GM04503 (cell line): ENCODE results near the gene TMEM245.
"Not testable (repeated sequence)": the region's sequence is repeated elsewhere in the genome, so short reads cannot be mapped to it uniquely, and the experiment has no call there.

Source experiments
- DNase-seq: peaks from one replicate; pipeline ENCODE4 v3.0.0-alpha.2; 2012; ENCODE audit warnings: low read depth

The TMEM245 gene

DNA sequence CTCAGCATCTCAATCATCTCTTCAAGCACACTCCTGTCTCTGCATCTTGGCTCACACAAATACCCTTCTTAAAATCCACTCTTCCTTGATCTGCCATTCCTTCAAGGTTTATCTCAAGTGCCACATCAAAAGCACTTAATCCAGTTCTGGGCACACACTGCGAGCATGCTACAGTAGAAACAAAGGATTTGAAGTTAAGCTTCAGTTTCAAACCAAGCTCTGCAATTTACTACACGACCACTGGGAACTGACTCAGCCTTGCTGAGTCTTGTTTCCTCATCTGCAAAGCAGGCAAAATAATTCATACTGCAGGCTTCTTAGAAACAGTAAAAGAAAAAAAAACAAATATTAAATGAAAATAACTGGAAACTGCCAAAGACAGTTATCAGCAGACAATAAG is 56.0 kb downstream of the TMEM245 start:
- no peak for DNase-seq

DNA sequence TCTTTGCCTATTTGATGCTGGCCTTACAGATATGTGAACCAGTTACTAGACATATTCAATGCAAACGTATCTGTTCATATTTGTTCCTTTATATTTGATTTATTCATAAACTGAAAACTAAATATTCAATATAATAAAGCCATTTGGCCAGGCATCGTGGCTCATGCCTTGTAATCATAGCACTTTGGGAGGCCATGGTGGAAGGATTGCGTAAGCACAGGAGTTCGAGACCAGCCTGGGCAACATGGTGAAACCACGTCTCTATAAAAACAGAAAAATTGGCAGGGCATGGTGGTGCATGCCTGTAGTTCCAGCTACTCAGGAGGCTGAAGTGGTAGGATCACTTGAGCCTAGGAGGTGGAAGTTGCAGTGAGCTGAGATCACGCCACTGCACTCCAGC is 57.2 kb downstream of the TMEM245 start:
- no peak for DNase-seq

DNA sequence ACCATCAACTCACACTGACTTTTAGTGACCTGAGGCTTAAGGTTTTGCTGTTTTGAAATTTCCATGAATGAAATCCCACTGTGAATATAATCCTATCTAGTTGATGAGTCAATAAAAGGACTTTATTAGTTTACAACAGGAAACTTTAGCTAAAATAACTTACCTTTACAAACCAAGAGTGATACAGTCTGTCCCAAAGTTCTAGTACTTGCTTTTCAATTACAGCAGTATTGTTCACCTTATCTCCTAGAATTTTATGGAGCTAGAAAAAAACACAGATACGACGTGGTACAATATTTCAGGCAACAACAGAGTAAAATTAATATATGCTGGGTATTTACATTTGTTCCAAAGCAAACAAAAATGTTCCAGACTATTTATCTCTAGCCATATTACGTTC is 59.6 kb downstream of the TMEM245 start:
- no peak for DNase-seq

DNA sequence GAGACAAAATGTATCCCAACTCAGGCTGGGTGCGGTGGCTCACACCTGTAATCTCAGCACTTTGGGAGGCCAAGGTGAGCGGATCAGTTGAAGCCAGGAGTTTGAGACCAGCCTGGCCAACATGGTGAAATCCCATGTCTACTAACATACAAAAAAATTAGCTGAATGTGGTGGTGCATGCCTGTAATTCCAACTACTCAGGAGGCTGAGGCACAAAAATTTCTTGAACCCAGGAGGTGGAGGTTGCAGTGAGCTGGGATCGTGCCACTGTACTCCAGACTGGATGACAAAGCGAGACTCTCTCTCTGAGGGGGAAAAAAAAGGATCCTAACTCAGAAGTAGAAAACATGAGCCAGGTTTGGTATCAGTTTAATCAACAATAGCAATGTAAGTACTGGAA is 66.6 kb downstream of the TMEM245 start:
- DNase-seq = not testable (repeated sequence)

DNA sequence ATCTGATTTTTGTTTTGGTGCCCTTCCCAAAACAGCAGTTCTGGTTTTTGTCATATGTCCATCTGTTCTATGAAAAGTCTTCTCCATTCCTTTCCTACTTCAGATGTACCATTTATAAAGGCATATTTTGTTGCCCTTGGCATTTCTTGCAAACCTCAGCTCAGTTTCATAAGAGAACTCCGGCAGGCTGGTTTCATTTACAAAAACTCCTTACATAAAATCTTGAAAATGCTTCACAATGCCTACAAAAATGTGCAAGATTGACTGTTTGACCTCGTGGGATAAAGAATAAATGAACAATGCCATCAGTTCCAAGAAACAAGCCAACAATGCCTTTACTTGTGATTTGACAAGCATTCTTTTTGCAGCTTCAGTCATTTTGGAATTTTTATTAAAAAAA is 67.3 kb downstream of the TMEM245 start:
- DNase-seq = peak; percentile 59

DNA sequence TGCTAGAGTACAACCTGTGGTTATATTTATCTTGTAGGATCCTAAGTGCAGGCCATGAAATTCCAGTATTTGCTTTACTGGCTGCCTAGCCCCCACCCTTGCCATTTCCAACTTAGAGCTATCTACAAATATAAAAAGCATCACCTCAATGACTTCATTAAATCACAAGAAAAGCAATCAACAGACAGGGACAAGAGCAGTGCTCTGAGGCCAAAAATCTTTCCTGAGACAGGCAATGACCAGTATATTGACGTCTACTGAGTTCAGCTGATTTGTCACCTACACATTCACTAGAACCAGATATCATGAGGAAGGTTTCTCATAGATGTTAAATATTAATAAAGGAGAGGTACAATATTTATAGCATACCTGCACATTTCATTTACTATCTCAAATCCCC is 68.0 kb downstream of the TMEM245 start:
- no peak for DNase-seq

DNA sequence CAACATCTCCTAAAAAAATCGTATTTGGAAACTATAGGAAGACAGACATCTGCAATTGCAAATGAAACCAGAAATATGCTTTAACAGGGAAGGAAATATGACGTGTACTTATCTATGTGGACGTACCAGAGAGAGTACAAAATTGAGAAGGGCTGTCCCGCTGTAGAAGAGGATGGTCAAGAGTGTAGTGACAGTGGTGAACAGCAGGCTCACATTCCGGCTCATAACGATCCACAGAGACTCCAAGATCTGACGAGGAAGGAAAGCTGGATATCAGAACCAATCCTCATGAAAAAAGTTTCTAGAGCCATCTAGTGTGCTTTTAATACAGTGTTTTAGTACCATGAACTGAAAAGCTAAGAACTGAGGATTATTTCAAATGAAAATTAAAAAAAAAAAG is 69.3 kb downstream of the TMEM245 start:
- DNase-seq = no peak

DNA sequence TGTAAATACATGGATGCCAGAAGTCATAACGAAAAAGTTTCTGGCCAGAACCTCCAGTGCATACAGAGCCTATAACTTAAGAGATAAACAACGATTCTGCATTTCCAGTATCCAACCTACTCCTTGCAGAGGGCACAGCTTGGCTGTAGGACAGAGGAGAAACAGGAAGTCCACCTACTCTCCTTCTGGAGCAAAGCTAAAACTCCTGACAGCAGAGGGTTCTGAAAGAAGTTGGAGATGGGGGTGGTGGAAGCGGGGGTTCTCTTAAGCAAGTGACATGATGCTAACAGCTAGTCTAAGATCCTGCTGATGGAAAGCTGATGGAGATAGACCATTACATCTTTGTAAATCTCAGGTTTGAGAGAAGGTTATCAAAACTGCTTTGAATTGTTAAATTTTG is 70.9 kb downstream of the TMEM245 start:
- no peak for DNase-seq

DNA sequence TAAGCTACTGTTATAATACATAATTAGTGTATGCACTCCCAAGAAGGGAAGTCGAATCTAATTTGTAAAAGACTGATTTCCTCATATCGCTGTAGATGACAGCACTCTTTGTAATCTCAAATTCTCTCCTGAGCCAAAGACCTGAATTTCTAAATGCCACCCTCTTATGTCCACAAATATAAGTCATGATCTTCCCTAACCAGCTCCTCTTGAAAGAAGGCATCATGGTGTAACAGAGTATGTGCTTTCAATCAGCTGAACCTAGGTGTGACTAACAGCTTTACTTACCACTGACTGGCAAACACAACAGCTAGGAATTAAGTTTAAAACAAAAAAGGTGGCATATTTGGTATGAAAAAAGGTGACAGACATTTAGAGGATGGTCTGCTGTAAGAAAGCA is 72.5 kb downstream of the TMEM245 start:
- no peak for DNase-seq

DNA sequence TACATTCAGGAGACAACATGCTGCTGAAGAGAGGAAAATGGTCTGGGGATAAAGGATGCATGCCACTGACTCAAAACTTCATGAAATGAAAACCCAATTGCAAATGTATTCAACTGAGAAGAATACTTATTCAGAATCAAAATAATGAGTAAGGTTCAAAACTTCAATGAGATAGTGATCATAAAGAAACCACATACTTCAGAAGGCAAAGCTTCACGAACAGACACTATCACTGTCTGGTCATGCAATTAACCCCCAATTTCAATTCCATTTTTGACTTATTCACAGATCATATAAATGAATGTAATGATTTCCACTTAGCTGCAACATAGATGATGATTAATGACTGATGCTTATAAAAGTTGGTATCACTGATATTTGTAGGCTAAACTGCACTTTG is 73.4 kb downstream of the TMEM245 start:
- DNase-seq = no peak

DNA sequence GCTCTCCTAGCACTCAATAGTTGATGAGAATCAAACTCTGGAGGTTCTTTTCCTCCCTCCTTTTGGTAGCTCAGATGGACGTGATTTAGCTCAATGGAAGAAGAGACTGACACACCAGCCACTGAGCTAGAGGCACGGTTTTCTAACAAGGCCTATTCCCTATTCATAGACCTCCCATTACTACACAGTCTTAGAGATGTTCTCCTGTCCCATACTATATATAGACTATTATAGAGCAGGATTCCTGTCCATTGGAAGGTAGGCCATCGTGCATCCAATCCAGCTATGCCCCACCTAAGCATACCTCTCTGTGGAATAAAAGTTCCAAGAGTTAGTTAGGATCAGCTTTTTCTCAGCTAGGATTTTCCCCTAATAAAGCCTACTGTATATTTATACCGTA is 76.2 kb downstream of the TMEM245 start:
- no peak for DNase-seq

DNA sequence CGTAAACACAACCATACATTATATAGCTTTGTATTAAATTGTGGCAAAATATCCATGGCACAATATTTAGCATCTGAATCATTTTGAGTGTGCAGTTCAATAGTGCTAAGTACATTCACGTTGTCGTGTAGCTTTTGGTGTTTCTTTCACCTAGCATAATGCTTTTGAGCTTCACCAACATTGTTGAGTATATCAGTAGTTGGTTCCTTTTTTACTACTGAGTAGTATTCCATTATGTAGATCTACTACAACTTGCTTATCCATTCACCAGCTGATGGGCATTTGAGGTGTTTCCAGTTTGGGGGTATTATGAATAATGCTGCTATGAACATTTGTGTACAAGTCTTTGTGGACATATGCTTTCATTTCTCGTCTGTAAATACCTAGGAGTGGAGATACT is 79.2 kb downstream of the TMEM245 start:
- DNase-seq = no peak

DNA sequence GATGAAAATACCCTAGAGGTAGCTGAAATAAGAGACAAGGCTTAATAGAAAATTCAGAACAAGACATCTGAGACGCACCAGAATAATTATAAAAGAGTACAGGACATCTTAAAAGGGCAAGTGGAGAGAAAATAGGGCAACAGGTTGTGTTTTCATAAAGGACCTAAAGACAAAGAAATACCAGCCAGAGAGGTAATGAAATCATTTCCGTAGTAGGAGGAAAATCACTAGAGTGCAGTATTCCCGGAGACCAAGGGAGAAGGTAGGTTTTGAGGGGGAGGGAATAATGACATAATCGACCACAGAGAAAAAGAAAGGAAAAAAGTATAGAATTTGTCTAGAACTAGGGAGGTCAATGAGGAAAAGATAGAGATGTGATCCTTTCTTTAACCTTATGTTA is 80.2 kb downstream of the TMEM245 start:
- DNase-seq = no peak

DNA sequence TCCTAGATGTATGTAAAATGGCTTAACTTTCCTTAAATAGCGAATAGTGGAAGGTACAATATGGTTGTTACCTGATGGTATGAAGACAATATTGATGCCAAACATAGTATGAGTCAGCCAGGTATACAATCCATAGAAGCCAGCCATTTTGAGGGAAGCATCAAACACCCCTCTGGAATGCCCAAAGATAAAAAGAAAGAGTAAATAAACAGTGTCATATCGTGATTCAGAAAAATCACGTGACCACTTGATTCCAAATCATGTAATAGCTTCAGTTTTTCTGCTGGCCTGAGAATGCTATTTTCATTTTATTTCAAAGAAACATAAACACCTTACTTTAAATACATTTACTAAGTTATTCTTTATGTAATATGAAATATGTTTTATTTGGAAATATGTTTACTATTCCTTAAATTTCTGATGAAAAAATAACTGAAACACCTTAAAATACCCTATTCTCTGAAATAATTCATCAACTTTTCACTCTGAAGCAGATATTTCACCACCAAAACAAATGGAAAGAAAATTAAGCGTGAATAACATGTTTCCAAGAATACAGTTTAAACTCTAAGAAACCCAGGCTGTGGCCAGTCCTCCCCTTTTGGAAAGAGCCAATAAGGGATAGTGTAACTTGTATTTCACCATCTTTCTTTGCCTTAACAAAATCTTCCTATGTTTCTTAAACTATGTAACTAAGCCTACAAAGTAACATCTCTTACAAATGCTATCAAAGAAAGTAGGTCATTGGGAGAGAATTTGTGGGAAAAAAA is 81.6 kb downstream of the TMEM245 start:
- DNase-seq = no peak

DNA sequence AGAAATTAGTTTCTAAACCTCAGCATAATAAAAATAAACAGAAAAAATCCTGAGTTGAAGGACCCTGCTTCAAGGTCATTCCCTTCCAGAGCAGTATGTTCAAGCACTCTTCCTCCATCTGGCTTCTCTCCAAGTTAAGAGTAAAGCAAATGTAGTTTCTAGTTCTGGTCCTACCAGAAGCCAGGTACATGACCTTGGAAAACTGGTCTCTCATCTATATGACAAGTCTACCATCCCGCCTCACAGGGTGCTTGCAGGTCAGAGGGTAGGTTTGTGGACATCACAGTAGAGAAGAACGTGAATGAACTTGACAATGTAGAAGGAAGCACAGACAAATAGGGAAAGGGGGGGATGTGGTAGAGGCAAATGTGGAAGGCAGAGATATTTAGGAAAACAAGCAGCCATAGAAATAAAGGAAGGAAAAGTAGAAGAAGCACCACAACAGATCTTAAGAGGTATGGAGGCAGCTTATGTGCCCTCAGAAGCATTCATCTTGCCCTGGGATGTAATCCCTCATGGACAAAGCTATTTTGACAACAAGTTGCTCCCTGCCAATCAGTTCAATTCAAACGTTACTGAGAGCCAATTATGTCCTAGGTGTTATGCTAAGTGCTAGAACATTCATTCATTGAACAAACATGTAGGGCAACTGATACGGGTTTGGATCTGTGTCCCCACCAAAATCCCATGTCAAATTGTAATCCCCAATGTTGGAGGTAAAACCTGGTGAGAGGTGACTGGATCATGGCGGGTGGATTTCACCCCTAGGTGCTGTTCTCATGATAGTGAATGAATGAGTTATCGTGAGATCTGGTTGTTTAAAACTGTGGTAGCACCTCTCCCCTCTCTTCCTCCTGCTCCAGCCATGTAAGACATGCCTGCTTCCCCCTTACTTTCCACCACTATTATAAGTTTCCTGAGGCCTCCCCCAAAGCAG is 82.7 kb downstream of the TMEM245 start:
- DNase-seq = no peak

DNA sequence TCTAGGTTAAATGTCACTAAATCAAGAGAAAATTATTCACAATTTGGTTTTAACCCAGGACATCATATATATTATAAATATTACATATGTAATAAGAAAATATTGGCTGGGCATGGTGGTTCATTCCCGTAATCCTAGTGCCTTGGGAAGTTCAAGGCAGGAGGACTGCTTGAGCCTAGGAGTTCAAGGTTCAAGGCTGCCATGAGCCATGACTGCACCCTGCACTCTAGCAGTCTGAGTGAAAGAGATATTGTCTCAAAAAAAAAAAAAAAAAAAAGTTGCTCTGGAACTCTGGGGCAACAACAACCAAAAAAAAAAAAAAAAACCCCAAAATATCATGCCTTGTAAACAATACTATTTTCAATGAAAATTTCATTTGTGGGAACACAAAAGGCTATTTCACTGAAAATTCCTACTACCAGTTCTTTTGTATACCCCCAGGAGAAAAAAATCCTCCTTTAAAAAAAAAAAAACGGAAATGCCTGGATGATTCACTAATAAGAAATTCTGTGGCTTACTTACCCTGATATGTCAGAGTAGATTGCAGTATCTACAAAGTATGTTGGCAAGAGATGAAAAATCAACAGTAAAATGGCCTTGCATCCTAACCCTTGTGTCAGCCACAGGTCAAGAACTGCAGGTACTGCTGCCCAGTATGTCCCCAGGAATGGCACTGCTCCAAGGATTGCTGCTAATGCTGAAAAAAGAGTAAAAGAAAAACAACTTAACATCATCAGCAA is 83.9 kb downstream of the TMEM245 start:
- DNase-seq = peak; percentile 81

DNA sequence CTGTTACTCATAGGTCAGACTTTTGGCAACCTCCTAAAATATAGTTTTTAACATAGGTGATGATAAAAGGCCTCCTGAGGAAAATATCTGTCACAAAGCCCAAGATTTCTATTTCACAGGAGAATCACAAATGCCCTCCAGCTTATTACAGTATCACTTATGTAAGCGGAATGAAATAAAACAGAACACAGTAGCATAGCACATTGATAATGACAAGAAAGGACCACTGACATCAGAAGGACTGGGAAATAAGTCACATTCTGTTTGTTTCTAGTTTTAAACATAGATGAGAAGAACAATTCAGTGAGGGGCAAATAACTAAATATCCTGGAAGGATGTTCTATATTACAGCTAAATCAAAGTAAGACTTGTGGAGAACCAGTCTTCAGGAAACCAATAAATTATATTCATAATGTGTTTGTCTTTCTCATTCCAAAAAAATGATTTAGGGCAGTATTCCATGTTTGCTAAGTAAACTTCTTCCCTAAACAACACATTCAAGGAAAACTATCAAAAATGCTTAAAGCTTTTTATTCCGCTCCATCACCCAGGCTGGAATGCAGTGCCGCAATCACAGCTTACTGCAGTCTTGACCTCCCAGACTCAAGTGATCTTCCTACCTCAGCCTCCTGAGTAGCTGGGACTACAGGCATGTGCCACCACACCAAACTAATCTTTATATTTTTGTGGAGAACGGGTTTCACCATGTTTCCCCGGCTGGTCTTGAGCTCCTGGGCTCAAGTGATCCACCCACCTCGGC is 85.6 kb downstream of the TMEM245 start:
- DNase-seq = no peak

DNA sequence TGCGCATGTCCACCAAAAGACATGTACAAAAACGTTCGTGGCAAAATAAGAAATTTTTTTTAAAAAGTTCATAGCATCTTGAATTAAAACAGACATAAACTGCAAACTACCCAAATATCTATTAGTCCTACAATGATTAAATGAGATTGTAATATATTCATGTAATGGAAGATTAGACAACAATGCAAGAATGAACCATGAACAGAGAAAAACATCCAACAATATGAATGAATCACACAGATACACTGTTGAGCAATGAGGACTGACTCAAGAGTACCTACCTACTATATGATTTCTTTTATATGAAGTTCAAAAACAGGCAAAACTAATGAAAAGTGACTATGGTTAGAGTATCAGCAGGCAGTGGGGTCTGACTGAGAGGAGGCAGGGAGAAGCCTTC is 88.5 kb downstream of the TMEM245 start:
- DNase-seq = no peak

DNA sequence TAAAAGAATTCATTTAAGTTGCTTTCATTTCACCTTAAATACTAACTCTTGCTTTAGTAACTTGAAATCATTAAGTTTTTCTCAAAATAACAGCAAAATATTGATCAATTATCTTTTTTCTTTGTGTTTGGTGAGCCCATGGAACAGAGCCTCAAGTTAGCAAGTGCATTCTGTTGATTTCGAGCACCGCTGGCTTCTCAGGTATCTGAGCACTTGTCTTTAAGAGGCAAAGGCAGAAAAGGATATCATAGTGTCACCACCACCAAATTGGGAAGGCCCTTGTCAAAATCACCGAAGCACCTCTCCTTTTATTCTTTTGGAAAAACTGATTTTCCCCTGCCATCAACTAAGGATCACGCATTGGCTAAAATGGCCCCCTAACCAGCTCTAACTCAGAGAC is 89.3 kb downstream of the TMEM245 start:
- no peak for DNase-seq

DNA sequence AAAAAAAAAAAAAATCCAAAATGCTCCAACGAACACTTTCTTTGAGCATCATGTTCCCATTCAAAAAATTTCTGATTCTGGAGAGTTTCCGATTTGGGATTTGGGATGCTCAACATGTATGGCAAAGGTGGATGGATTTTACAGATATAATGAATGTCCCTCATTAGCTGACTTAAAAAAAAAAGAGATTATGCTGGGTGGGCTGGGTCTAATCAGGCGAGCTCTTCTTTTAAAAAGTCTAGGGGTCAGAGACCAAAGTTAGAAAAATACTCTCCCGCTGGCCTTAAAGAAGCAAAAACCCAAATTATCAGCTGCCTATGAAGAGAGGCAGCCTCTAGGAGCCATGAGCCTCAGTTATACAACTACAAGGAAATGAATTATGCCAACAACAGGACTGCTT is 91.3 kb downstream of the TMEM245 start:
- DNase-seq = no peak

DNA sequence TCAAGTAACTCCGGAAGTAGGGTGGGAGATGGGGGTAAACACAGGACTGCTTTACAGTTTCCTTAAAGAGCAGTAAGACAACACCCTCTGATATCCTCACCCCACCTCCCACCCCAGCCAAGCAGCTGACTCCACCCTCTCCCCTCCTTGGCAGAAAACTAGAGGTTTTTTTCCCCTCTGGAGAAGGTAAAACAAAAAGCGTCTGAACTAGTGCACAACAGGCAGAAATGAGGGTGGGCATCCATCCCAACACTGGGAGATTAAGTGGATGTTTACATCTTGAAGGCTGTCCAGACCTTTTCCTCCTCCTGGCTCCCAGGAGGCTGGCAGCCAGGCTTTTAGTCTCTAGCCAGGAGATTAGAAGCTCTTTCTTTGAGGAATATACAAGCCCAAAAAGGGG is 92.6 kb downstream of the TMEM245 start:
- DNase-seq = no peak

DNA sequence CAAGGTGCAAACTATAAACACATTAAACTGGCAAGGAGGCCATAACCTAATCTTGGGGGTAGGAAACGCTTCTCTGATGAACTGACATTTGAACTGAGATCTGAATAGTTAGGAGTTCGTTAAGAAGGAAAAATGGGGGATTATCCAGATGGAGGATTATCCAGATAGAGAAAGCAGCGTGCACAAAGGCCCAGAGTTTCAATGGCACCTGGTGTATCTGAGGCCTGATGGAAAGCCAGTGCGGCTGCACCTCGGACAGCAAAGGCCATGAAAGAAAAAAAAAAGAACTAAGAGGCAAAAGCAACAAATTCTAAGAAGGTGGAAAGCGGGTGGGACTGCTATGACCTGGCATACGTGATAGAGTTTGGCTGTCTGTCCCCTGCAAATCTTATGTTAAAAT is 93.4 kb downstream of the TMEM245 start:
- DNase-seq = no peak
